Spinal cord (tissue), 10 donors: ENCODE results near the gene TRIM25. TPM values are rescaled to one million over a fixed set of nuclear protein-coding genes. Genes with fewer than 3 reads are reported as not detected.

Source experiments
- DNase-seq, 6 donors: peaks; one replicate each; pipeline versions ENCODE4 v3.0.0 to v3.0.0-alpha.2; 2013 to 2015; ENCODE audit warnings: low spot score in 6 of 6, low read depth in 4 of 6
- H3K27ac ChIP-seq: one replicate; pipeline ENCODE4 v1.5.1; 2013; ENCODE audit warnings: low read depth, low read length, control low read depth
- H3K27me3 ChIP-seq: one replicate; pipeline ENCODE4 v1.6.1; 2013; ENCODE audit warnings: low read length; ENCODE audit not compliant: control insufficient read depth, insufficient read depth
- H3K36me3 ChIP-seq: one replicate; pipeline ENCODE4 v1.6.1; 2013; ENCODE audit warnings: low read length; ENCODE audit not compliant: control insufficient read depth, insufficient read depth
- H3K4me1 ChIP-seq: one replicate; pipeline ENCODE4 v1.6.1; 2013; ENCODE audit warnings: low read length; ENCODE audit not compliant: control insufficient read depth, insufficient read depth
- H3K4me3 ChIP-seq: one replicate; pipeline ENCODE4 v1.5.1; 2013; ENCODE audit warnings: low read depth, low read length, control low read depth
- H3K9me3 ChIP-seq: one replicate; pipeline ENCODE4 v1.6.1; 2013; ENCODE audit warnings: low read length; ENCODE audit not compliant: control insufficient read depth, insufficient read depth
- WGBS: methylation state at CpG from one replicate; pipeline ENCODE4 v1.1.5; 2013; ENCODE audit warnings: missing lambda C conversion rate; ENCODE audit not compliant: insufficient coverage; 5-methylcytosine and 5-hydroxymethylcytosine counted together
- polyA plus RNA-seq, 2 donors: library from polyadenylated mRNA; unstranded; fragments of 120-200 nt; gene quantifications; one replicate each; pipeline ENCODE4 v1.2.1, GENCODE V29; 2013; ENCODE audit not compliant: insufficient read length in 2 of 2
- total RNA-seq, 2 donors: library from RNA; depleted of rRNA in 1 of 2; stranded (reverse); fragments of 120-200 nt in 1 of 2; fragments of >200 nt in 1 of 2; gene quantifications; one replicate each; pipeline versions ENCODE4 v1.2.3 to v1.2.4, GENCODE V29; 2013 to 2014
- donor health status: healthy.

The TRIM25 gene
- total and polyA plus RNA-seq, 4 donors = 10.0 to 22.1 (median 18.1) TPM

GRCh38 chr17:56898874-56899273 lies 15.0 kb downstream of the TRIM25 start:
- H3K9me3 ChIP-seq = peaks cover under 1% of the 10 kb centered on the region
- WGBS = 75% methylated on average over 8 of the region's 9 CpGs
- no peaks in the 10 kb centered on the region for H3K4me1 ChIP-seq
- DNase-seq = no peak
- no peaks in the 10 kb centered on the region for H3K27me3 ChIP-seq
- H3K4me3 ChIP-seq = no peak overlapping the region
- H3K27ac ChIP-seq = no peak overlapping the region
- H3K36me3 ChIP-seq = peaks cover 30% of the 10 kb centered on the region

GRCh38 chr17:56897646-56898424 lies 16.0 kb downstream of the TRIM25 start:
- Histone ChIP-seq H3K27me3 (no peaks in the 10 kb centered on the region), H3K9me3 (no peaks in the 10 kb centered on the region), H3K4me1 (no peaks in the 10 kb centered on the region), H3K36me3 (peaks cover 35% of the 10 kb centered on the region), H3K4me3 (no peak overlapping the region), H3K27ac (no peak overlapping the region)
- no peak for DNase-seq
- 95% methylated on average over 8 of the region's 14 CpGs for WGBS

- H3K4me1 ChIP-seq = no peaks in the 10 kb centered on the region
- no peaks in the 10 kb centered on the region for H3K27me3 ChIP-seq
- WGBS = 100% methylated on average over 4 of the region's 4 CpGs
- H3K36me3 ChIP-seq = peaks cover 34% of the 10 kb centered on the region
- no peaks in the 10 kb centered on the region for H3K9me3 ChIP-seq
- H3K4me3 ChIP-seq = no peak overlapping the region
- DNase-seq = no peak
- no peak overlapping the region for H3K27ac ChIP-seq
Measured at GRCh38 chr17:56896968-56897359, 16.9 kb downstream of the TRIM25 start.

- no CpG with 5 or more reads among the region's 3 CpGs for WGBS
- H3K9me3 ChIP-seq = no peaks in the 10 kb centered on the region
- no peak overlapping the region for H3K27ac ChIP-seq
- H3K4me3 ChIP-seq = no peak overlapping the region
- DNase-seq = no peak
- H3K27me3 ChIP-seq = no peaks in the 10 kb centered on the region
- no peaks in the 10 kb centered on the region for H3K4me1 ChIP-seq
- H3K36me3 ChIP-seq = peaks cover 38% of the 10 kb centered on the region
Measured at GRCh38 chr17:56896217-56896967, 17.5 kb downstream of the TRIM25 start.

GRCh38 chr17:56894859-56895455 lies 18.9 kb downstream of the TRIM25 start:
- Histone ChIP-seq H3K4me3 (no peak overlapping the region), H3K9me3 (no peaks in the 10 kb centered on the region), H3K36me3 (peaks cover 32% of the 10 kb centered on the region), H3K27ac (no peak overlapping the region), H3K27me3 (no peaks in the 10 kb centered on the region), H3K4me1 (no peaks in the 10 kb centered on the region)
- 88% methylated on average over 20 of the region's 20 CpGs for WGBS
- DNase-seq = no peak

GRCh38 chr17:56893503-56893902 lies 20.3 kb downstream of the TRIM25 start:
- no peak overlapping the region for H3K27ac ChIP-seq
- H3K4me1 ChIP-seq = no peaks in the 10 kb centered on the region
- H3K4me3 ChIP-seq = no peak overlapping the region
- H3K9me3 ChIP-seq = no peaks in the 10 kb centered on the region
- H3K36me3 ChIP-seq = peaks cover 27% of the 10 kb centered on the region
- no peaks in the 10 kb centered on the region for H3K27me3 ChIP-seq
- WGBS = 75% methylated on average over 7 of the region's 7 CpGs
- no peak for DNase-seq

GRCh38 chr17:56892333-56892732 lies 21.5 kb downstream of the TRIM25 start:
- no peak overlapping the region for H3K4me3 ChIP-seq
- WGBS = 100% methylated on average over 1 of the region's 1 CpG

GRCh38 chr17:56891751-56892150 lies 22.1 kb downstream of the TRIM25 start:
- no peak overlapping the region for H3K4me3 ChIP-seq
- 80% methylated on average over 7 of the region's 16 CpGs for WGBS
- no peaks in the 10 kb centered on the region for H3K27me3 ChIP-seq
- peaks cover 27% of the 10 kb centered on the region for H3K36me3 ChIP-seq
- H3K9me3 ChIP-seq = no peaks in the 10 kb centered on the region
- H3K4me1 ChIP-seq = no peaks in the 10 kb centered on the region
- DNase-seq = no peak
- no peak overlapping the region for H3K27ac ChIP-seq

More at GRCh38 chr17:56892333-56892732, 21.5 kb downstream of the TRIM25 start:
- no peaks in the 10 kb centered on the region for H3K27me3 ChIP-seq
- H3K4me1 ChIP-seq = no peaks in the 10 kb centered on the region
- H3K27ac ChIP-seq = no peak overlapping the region
- H3K36me3 ChIP-seq = peaks cover 27% of the 10 kb centered on the region
- H3K9me3 ChIP-seq = no peaks in the 10 kb centered on the region
- DNase-seq = no peak

- no peak for DNase-seq
- no peak overlapping the region for H3K27ac ChIP-seq
- no peaks in the 10 kb centered on the region for H3K4me1 ChIP-seq
- H3K36me3 ChIP-seq = peaks cover 27% of the 10 kb centered on the region
- WGBS = 90% methylated on average over 2 of the region's 7 CpGs
- no peak overlapping the region for H3K4me3 ChIP-seq
- H3K27me3 ChIP-seq = no peaks in the 10 kb centered on the region
- H3K9me3 ChIP-seq = no peaks in the 10 kb centered on the region
Measured at GRCh38 chr17:56890906-56891674, 22.8 kb downstream of the TRIM25 start.
